GM23338 (cell line): ENCODE data around the gene SMAD3. TPM values are rescaled to one million over a fixed set of nuclear protein-coding genes. Genes with fewer than 3 reads are reported as not detected.

Experiments
- ATAC-seq: fragments of 200-7000 bp; cut with Tn5 transposase; 3 replicates; pipeline ENCODE4 v1.9.1; 2020
- DNase-seq: peaks from one replicate; pipeline ENCODE4 v3.0.0-alpha.2; 2015; ENCODE audit warnings: low spot score
- H2AFZ ChIP-seq: fragments of 200-600 bp; sonication (generic); 2 replicates; pipeline ENCODE4 v1.8.0; 2016; ENCODE audit warnings: antibody characterized with exemption, mild to moderate bottlenecking, moderate library complexity
- H3F3A ChIP-seq: fragments of 200-600 bp; sonication (generic); replicated peaks from 2 replicates; pipeline ENCODE4 v1.8.0; 2017; ENCODE audit warnings: antibody characterized with exemption, mixed run types, low read depth
- H3K27ac ChIP-seq: fragments of 200-600 bp; sonication (generic); 2 replicates; pipeline ENCODE4 v1.6.1; 2016; ENCODE audit warnings: low read depth
- H3K27me3 ChIP-seq: fragments of 200-600 bp; sonication (generic); 2 replicates; pipeline ENCODE4 v1.8.0; 2016; ENCODE audit warnings: mild to moderate bottlenecking, mixed run types, moderate library complexity; ENCODE audit not compliant: insufficient read depth
- H3K36me3 ChIP-seq: fragments of 200-600 bp; sonication (generic); 2 replicates; pipeline ENCODE4 v1.8.0; 2016; ENCODE audit warnings: mild to moderate bottlenecking; ENCODE audit not compliant: insufficient read depth
- H3K4me1 ChIP-seq: fragments of 200-600 bp; sonication (generic); 2 replicates; pipeline ENCODE4 v1.8.0; 2016; ENCODE audit warnings: mild to moderate bottlenecking, moderate library complexity; ENCODE audit not compliant: insufficient read depth
- H3K4me2 ChIP-seq: fragments of 200-600 bp; sonication (generic); 2 replicates; pipeline ENCODE4 v1.7.1; 2017; ENCODE audit warnings: mixed run types
- H3K4me3 ChIP-seq: fragments of 200-600 bp; sonication (generic); 2 replicates; pipeline ENCODE4 v1.6.1; 2016; ENCODE audit warnings: mixed run types
- H3K79me2 ChIP-seq: fragments of 200-600 bp; sonication (generic); replicated peaks from 2 replicates; pipeline ENCODE4 v1.8.0; 2017; ENCODE audit warnings: mild to moderate bottlenecking; ENCODE audit not compliant: insufficient read depth
- H3K9me2 ChIP-seq: fragments of 200-600 bp; sonication (generic); 2 replicates; pipeline ENCODE4 v1.8.0; 2017; ENCODE audit not compliant: insufficient read depth
- H4K20me1 ChIP-seq: fragments of 200-600 bp; sonication (generic); replicated peaks from 2 replicates; pipeline ENCODE4 v1.8.0; 2017; ENCODE audit warnings: mild to moderate bottlenecking; ENCODE audit not compliant: insufficient read depth
- H3K27ac Mint-ChIP-seq: 2 replicates; pipeline ENCODE4 v1.8.0; 2020; ENCODE audit warnings: inconsistent platforms, mild to moderate bottlenecking, moderate library complexity, mixed read lengths
- H3K27me3 Mint-ChIP-seq: 3 replicates; pipeline ENCODE4 v1.8.0; 2022; ENCODE audit warnings: low read depth, mild to moderate bottlenecking, moderate library complexity, mixed read lengths, inconsistent platforms; ENCODE audit not compliant: insufficient read depth, poor library complexity
- H3K36me3 Mint-ChIP-seq: 3 replicates; pipeline ENCODE4 v1.8.0; 2021; ENCODE audit warnings: low read depth, mild to moderate bottlenecking, inconsistent platforms, moderate library complexity, mixed read lengths
- H3K4me1 Mint-ChIP-seq: 3 replicates; pipeline ENCODE4 v1.8.0; 2020; ENCODE audit warnings: mild to moderate bottlenecking, inconsistent platforms, mixed read lengths
- H3K4me3 Mint-ChIP-seq: 3 replicates; pipeline ENCODE4 v1.8.0; 2021; ENCODE audit warnings: moderate library complexity, mild to moderate bottlenecking, inconsistent platforms, mixed read lengths
- H3K9me3 Mint-ChIP-seq: 3 replicates; pipeline ENCODE4 v1.8.0; 2020; ENCODE audit warnings: moderate library complexity, mild to moderate bottlenecking, inconsistent platforms, mixed read lengths
- CREB1 ChIP-seq: fragments of 250-450 bp; sonication (Bioruptor Pico); IDR thresholded peaks from 2 replicates; pipeline ENCODE4 v1.5.0; 2020; ENCODE audit warnings: low read depth, mild to moderate bottlenecking, moderate library complexity
- CTCF ChIP-seq, 2 experiments: fragments of 200-600 bp in 1 of 2; sonication (generic) in 1 of 2; conservative IDR thresholded peaks; 2 replicates each; pipeline versions ENCODE4 v1.5.1 to v1.6.1; 2016 to 2017; ENCODE audit warnings: antibody characterized with exemption in 2 of 2, low read depth in 2 of 2, mild to moderate bottlenecking in 2 of 2, moderate library complexity in 1 of 2
- ETS1 ChIP-seq: IDR thresholded peaks from 2 replicates; pipeline ENCODE4 v1.6.1; 2016; ENCODE audit warnings: antibody characterized with exemption
- EZH2 ChIP-seq: fragments of 200-600 bp; sonication (generic); IDR thresholded peaks from one replicate; pipeline ENCODE4 v1.8.0; 2017; ENCODE audit warnings: antibody characterized with exemption, mild to moderate bottlenecking, low read depth; ENCODE audit not compliant: unreplicated experiment
- EZH2phosphoT487 ChIP-seq: fragments of 200-600 bp; sonication (generic); IDR thresholded peaks from one replicate; pipeline ENCODE4 v1.8.1; 2018; ENCODE audit warnings: antibody characterized with exemption; ENCODE audit not compliant: unreplicated experiment
- JUNB ChIP-seq: IDR thresholded peaks from one replicate; pipeline ENCODE4 v1.6.1; 2016; ENCODE audit warnings: antibody characterized with exemption; ENCODE audit not compliant: unreplicated experiment
- NANOG ChIP-seq: IDR thresholded peaks from 2 replicates; pipeline ENCODE4 v1.6.1; 2016; ENCODE audit warnings: antibody characterized with exemption, borderline replicate concordance
- POLR2AphosphoS5 ChIP-seq: IDR thresholded peaks from 2 replicates; pipeline ENCODE4 v1.6.1; 2016; ENCODE audit warnings: antibody characterized with exemption, low read depth
- STAT1 ChIP-seq: IDR thresholded peaks from one replicate; pipeline ENCODE4 v1.6.1; 2016; ENCODE audit warnings: antibody characterized with exemption; ENCODE audit not compliant: unreplicated experiment
- ZNF114 ChIP-seq: fragments of 250-450 bp; sonication (Bioruptor Pico); IDR thresholded peaks from 2 replicates; pipeline ENCODE4 v1.5.0; 2020; ENCODE audit warnings: mild to moderate bottlenecking, moderate library complexity
- ZNF331 ChIP-seq: fragments of 250-450 bp; sonication (Bioruptor Pico); IDR thresholded peaks from 2 replicates; pipeline ENCODE4 v1.5.0; 2020; ENCODE audit warnings: low read depth, mild to moderate bottlenecking, moderate library complexity
- ZNF462 ChIP-seq: fragments of 250-450 bp; sonication (Bioruptor Pico); IDR thresholded peaks from 2 replicates; pipeline ENCODE4 v1.5.0; 2020; ENCODE audit warnings: mild to moderate bottlenecking, moderate library complexity
- polyA plus RNA-seq: library from polyadenylated mRNA; unstranded; fragments of >200 nt; fragmentation: Nextera tagmentation; extraction: Ambion mirVana; gene quantifications from 2 replicates; pipeline ENCODE4 v1.2.1, GENCODE V29; 2016
- total RNA-seq: library from RNA; depleted of rRNA; stranded (reverse); fragments of >200 nt; shearing (Covaris generic); gene quantifications from 2 replicates; pipeline ENCODE4 v1.2.3, GENCODE V29; 2014

Gene SMAD3
- total and polyA plus RNA-seq, 2 experiments from 2014 or later: 4.9 to 11.6 TPM

DNA sequence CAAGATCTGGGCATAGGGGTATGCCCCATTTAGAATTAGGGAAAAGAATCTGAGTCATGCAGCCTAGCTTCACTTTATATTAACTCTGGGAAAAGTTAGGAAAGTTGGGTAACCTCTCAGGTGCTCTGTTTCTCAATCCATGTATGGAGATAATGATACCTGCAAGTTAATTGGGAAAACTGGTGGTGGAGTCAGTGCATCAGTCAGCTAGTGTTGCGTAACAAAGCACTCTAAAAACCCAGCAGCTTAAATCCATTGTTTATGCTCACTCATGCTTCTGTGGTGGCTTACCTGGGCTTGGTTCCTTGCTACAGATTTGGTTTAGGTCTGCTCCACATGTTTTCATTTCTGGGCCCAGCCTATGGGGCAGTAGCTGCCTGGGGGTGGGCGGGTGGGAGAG is 91.0 kb downstream of the SMAD3 start (continued):
- no peak for TF ChIP-seq CTCF (conservative IDR thresholded peaks at IDR 0.05; ENCODE audit: low read depth in 2 of 2)

GRCh38 chr15:67156834-67157233 is 91.4 kb downstream of the SMAD3 start:
- Histone ChIP-seq H4K20me1 (no peaks in the 10 kb centered on the region; the same call in 1 of the 2 replicates), H3K27ac (no peak overlapping the region), H3K4me3 (no peak overlapping the region), H3F3A (0 out of 2 replicates have a peak, but pooled peaks cover 3% of the 10 kb centered on the region), H2AFZ (no peak overlapping the region), H3K9me2 (no peaks in the 10 kb centered on the region), H3K4me1 (peaks cover 16% of the 10 kb centered on the region), H3K36me3 (no peaks in the 10 kb centered on the region), H3K27me3 (no peaks in the 10 kb centered on the region), H3K4me2 (no peak overlapping the region), H3K79me2 (0 out of 2 replicates have a peak, but pooled peaks cover 3% of the 10 kb centered on the region)
- DNase-seq (no peak), ATAC-seq (no peak)
- Mint-ChIP-seq H3K4me3 (no peak overlapping the region), H3K27ac (no peak overlapping the region), H3K9me3 (peaks cover 3% of the 10 kb centered on the region; the same call in 1 of the 3 replicates), H3K36me3 (no peaks in the 10 kb centered on the region; the same call in 2 of the 3 replicates), H3K4me1 (peaks cover 20% of the 10 kb centered on the region), H3K27me3 (no peaks in the 10 kb centered on the region)
- TF ChIP-seq EZH2 (no peak), CTCF (conservative IDR thresholded peaks at IDR 0.05; ENCODE audit: low read depth in 2 of 2) (no peak), ZNF114 (CRISPR knock-in tag) (no peak), POLR2AphosphoS5 (no peak), ZNF462 (no peak), NANOG (no peak), EZH2phosphoT487 (no peak), JUNB (no peak), ZNF331 (CRISPR knock-in tag) (no peak), CREB1 (CRISPR knock-in tag) (no peak), STAT1 (no peak), ETS1 (no peak)
